AG09309 (cell line): Measurements from ENCODE around the gene FBXO41.

Experiments used
- DNase-seq: peaks from one replicate; pipeline ENCODE4 v3.0.0-alpha.2; 2010; ENCODE audit warnings: low read depth
- H3K4me3 ChIP-seq: 2 replicates; pipeline ENCODE4 v1.5.1; 2011; ENCODE audit warnings: mild to moderate bottlenecking, low read depth, low read length, moderate library complexity; ENCODE audit not compliant: control insufficient read depth
- TF ChIP-seq, protein P1 (sequence below): IDR thresholded peaks from 2 replicates; pipeline ENCODE4 v1.5.1; 2011; ENCODE audit warnings: mild to moderate bottlenecking, low read depth, low read length, inconsistent platforms; ENCODE audit not compliant: insufficient read depth, control insufficient read depth; ENCODE audit errors: missing control alignments

Gene FBXO41

DNA sequence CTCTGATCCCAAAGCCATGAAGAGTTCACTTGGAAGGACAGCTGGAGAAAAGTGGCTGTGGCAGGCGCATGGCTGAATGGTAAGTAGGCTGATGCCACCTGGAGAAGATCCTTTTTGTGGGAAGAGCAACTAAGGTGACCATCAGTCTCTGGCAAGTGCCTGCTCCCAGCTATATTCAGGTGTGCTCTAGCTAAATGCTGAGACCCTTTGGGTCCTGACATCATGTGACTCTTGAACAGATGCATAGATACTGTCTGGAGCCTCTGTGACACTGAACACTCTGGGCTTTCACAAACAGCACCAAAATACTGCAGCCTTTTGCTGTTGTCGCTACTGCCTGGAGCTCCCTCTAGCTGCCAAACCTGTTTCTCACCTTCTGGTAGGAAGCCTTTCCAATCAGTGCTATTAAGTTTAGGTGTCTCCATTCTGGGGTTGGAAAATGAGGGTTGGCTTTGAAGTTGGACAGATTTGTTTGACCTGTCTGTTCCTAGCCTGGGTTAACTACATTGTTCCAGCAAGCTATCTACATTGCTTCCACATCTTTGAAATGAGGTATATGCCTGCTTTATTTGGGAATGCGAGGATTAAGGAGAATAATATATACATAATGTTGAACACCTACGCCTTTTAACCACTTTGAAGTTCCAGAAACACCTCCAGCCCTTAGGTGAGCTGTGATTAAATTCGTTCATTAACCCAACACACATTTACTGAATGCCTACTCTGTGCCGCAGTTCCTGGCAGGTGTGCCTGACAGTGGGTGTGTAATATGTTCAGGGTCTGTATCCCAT lies 6.0 kb upstream of the FBXO41 start:
- no peak for DNase-seq
- TF ChIP-seq, protein P1, sequence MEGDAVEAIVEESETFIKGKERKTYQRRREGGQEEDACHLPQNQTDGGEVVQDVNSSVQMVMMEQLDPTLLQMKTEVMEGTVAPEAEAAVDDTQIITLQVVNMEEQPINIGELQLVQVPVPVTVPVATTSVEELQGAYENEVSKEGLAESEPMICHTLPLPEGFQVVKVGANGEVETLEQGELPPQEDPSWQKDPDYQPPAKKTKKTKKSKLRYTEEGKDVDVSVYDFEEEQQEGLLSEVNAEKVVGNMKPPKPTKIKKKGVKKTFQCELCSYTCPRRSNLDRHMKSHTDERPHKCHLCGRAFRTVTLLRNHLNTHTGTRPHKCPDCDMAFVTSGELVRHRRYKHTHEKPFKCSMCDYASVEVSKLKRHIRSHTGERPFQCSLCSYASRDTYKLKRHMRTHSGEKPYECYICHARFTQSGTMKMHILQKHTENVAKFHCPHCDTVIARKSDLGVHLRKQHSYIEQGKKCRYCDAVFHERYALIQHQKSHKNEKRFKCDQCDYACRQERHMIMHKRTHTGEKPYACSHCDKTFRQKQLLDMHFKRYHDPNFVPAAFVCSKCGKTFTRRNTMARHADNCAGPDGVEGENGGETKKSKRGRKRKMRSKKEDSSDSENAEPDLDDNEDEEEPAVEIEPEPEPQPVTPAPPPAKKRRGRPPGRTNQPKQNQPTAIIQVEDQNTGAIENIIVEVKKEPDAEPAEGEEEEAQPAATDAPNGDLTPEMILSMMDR: peak; percentile 71
- no peak overlapping the region for H3K4me3 ChIP-seq

DNA sequence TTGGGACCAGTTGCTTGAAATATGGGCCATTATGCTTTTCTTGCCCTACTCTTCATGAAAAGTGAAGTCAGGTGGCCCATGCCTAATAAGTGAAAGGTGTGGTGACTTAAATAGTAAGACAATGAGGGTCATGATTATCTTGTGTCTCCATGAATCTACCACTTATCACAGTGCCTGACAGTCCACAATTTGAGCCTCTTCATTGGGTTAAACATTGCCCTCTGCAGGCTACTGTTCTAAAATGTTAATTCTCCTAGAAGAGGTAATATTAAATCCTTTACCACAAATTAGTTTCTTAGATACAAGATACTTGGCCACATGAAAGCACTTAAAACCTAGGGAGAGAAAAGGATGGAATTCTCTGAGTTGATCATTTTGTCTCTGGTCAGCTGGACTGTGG lies 5.0 kb upstream of the FBXO41 start:
- H3K4me3 ChIP-seq: no peak overlapping the region
- DNase-seq: no peak
- TF ChIP-seq, protein P1: no peak

DNA sequence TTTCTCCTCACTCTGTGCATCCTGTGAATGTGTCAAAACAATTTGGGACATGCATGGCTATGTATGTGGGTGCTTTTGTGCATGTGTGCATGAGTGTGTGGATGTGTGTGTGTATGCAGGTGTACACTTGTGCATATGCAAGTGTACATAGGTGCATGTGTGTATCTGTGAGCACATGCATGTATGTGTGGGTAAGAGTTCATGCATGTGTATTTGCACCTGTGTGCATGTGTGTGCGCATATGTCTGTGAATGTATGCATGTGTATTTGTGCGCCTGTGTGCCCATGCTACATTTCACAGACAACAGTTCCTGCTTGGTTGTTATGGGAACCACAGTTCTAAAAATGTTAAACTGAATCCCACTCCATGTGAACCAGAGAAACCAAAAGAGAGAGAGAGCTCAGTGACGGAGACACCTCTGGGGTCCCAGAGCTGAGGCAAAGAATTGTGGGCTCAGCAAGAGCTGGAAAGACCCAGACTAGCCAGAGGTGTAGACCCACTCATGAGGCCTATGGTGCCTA lies 1.9 kb upstream of the FBXO41 start:
- H3K4me3 ChIP-seq: no peak overlapping the region
- TF ChIP-seq, protein P1: no peak
- DNase-seq: no peak

DNA sequence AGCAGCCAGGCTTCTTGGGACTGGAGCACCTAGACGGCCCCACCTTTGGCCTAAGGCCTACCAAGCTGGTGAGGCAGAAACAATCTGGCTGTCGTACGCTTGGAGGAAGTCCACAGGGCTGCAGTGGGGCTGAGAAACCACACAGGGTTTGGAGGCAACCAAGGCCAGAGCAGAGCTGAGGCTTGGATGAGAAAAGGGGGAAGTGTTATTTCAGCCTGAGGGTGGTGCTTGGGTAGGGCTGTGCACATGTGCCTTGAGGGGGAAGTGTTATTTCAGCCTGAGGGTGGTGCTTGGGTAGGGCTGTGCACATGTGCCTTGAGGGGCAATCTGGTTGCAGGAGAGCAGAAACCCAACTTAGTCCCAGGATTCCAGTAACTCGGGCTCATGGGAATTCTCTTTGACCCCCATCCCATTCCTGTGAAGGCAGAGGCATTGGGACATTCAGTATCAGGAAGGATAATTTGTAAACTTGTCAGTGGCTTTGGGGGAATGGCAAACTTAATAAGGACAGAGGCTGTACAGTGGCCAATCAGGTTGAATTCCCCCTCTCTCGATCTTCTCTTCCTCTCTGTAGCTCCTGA lies 971 bp upstream of the FBXO41 start:
- peak overlapping the region; percentile 74 for H3K4me3 ChIP-seq
- DNase-seq: no peak
- TF ChIP-seq, protein P1: no peak

DNA sequence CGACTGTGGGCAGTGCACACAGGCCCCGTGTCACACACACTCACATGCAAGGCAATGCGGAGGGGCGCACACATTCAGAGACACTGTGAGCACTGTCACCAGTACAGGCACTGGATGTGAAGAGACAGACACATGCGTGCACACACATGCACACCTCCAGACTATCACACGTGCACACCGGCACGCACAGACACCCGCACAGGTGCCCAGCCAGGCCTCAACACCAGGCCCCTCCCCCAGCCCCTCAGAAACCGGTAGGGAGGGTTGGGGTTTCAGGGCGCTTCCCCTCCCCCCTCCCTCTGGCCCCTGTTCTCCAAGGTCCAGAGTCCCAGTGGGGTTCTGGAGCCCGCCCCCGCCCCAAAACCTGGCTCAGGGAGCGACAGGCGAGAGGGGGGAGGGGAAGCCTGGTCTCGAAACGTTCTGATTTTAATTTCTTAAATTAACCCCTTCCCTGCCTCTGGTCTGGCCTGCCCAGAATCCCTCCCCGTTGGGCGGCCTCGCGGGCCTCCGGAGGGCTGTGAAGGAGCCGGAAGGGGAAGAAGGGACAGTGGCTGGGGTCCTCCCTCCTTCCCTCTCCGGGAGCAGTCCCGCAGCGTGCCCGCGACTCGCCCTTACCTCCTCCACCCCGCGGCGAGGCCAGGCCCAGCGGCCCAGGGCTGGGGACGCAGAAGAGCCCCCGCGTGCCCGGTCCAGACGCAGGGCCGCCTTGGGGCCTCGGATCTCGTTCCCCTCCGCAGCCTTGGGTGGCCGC lies 558 bp downstream of the FBXO41 start:
- no peak for DNase-seq
- TF ChIP-seq, protein P1: no peak
- peak overlapping the region; percentile 74 for H3K4me3 ChIP-seq

DNA sequence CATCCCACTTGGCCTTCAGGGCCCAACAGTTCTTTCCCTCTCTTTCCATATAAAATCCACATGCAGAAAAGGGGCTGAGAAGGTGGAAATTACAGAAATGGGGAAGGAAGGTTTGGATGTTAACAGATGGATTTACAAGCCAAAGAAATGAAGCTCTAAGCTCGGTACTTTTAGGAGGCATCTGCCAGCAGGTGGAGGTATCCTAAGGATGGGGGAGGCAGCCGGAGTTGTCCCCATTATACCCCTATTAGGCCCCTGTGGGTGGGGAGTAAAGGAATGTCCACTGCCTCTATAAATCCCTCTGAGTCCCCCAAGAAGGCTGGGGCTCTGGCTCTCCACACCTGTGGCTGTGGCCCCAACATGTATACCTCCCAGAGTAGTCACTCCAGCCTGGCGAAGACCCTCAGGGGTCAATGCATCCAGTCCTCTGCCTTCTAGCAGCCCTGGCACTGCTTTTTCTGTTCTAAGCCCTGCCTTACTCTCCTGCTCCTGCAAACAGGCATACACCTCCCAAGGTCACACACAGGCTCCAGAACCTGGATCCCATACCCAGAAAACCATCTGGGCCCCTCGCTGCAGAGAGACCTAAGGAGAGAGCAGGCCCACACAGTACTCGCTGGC lies 1.2 kb downstream of the FBXO41 start:
- TF ChIP-seq, protein P1: no peak
- DNase-seq: no peak
- H3K4me3 ChIP-seq: peak overlapping the region; percentile 74
